Measurements from ENCODE around the gene C21orf91. TPM values are rescaled to one million over a fixed set of nuclear protein-coding genes. Genes with fewer than 3 reads are reported as not detected.
A peak's percentile ranks its signal among the peaks of the same experiment; 100 is the strongest.

The C21orf91 gene
- 5.6 and 6.7 TPM in 2 replicates for total RNA-seq

DNA sequence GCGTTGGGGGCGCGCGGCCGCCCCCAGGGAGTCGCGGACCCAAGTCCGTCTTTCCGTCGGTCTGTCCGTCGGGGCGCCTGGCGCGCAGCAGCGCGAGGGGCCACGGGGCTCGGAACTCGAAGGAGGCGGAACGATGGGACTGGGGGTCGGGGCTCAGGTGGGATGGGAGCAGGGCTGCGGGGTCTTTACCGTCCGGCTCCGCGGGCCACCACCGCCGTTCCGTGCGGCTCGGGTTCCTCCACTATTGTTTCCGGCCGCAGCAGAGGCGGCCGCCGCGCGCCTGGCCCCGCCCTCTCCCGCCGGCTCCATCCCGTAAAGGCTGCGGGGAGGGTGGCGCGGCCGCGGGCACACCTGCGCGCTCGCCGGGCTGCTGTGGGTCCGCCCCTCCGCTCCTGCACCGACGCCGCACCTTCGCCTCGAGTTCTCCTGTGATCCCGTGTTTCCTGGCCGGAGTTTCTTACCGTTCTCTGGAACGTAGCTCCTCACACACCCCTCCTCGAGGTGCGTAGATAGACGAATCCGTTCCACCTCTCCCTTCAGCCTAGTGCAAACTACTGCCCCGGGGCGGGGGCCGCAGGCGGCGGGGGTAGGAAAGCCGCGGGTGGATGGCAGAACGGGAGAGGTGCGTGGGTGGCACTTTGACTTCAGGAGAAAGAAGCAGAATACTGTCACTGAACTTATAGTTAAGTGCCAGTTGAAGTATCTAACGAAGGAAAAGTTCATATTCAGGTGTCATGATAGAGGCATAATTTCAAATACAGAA is at the start of gene C21orf91:
TSS of gene C21orf91 (minus strand) at position 243 of the 763 bp plus-strand sequence. CDS start 1,038 bp downstream, outside the sequence.
- H3K4me3 ChIP-seq (ENCODE audit: low read depth, low read length): peak within 1 kb of the TSS; percentile 92
- DNase-seq (ENCODE audit: low read depth): peak; percentile 49
- H3K36me3 ChIP-seq (ENCODE audit: control insufficient read depth, insufficient read depth, low read length): peaks cover 1% of the 10 kb centered on the region
- no peak for TF ChIP-seq CTCF (IDR thresholded peaks at IDR 0.05; ENCODE audit: insufficient read depth, low read length, poor library complexity, severe bottlenecking)
- no peaks in the 10 kb centered on the region for H3K27me3 ChIP-seq (ENCODE audit: control insufficient read depth, insufficient read depth, low read length)

GRCh38 chr21:17866590-17866989 is 47.4 kb upstream of the C21orf91 start:
- no peak for TF ChIP-seq CTCF (IDR thresholded peaks at IDR 0.05; ENCODE audit: insufficient read depth, low read length, poor library complexity, severe bottlenecking)
- no peaks in the 10 kb centered on the region for H3K27me3 ChIP-seq (ENCODE audit: control insufficient read depth, insufficient read depth, low read length)
- DNase-seq (ENCODE audit: low read depth): no peak
- no peak overlapping the region for H3K4me3 ChIP-seq (ENCODE audit: low read depth, low read length)
- H3K36me3 ChIP-seq (ENCODE audit: control insufficient read depth, insufficient read depth, low read length): no peaks in the 10 kb centered on the region

DNA sequence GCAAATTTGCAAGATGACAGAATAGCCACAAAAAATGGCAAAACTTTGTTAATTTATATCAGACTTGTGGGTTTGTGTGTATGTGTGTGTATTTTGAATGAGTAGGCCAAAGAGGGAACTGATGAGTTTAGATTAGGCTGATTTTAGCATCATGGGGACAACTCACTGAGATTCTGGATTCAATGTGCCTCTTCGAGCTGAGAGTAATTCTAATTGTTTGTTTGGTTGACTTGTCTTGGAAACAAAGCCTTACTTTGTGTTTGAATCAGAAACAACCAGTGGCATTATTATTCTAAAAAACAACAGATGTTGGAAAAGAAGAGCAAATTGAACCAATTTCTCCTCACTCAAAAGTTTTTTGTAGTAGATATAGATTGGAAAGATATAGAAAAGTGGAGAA is 40.5 kb upstream of the C21orf91 start:
- Histone ChIP-seq H3K4me3 (ENCODE audit: low read depth, low read length) (no peak overlapping the region), H3K27me3 (ENCODE audit: control insufficient read depth, insufficient read depth, low read length) (no peaks in the 10 kb centered on the region), H3K36me3 (ENCODE audit: control insufficient read depth, insufficient read depth, low read length) (no peaks in the 10 kb centered on the region)
- TF ChIP-seq CTCF (IDR thresholded peaks at IDR 0.05; ENCODE audit: insufficient read depth, low read length, poor library complexity, severe bottlenecking): no peak
- DNase-seq (ENCODE audit: low read depth): no peak

GRCh38 chr21:17858747-17859146 is 39.6 kb upstream of the C21orf91 start:
- H3K4me3 ChIP-seq (ENCODE audit: low read depth, low read length): no peak overlapping the region
- no peaks in the 10 kb centered on the region for H3K36me3 ChIP-seq (ENCODE audit: control insufficient read depth, insufficient read depth, low read length)
- no peak for DNase-seq (ENCODE audit: low read depth)
- TF ChIP-seq CTCF (IDR thresholded peaks at IDR 0.05; ENCODE audit: insufficient read depth, low read length, poor library complexity, severe bottlenecking): no peak
- H3K27me3 ChIP-seq (ENCODE audit: control insufficient read depth, insufficient read depth, low read length): no peaks in the 10 kb centered on the region

DNA sequence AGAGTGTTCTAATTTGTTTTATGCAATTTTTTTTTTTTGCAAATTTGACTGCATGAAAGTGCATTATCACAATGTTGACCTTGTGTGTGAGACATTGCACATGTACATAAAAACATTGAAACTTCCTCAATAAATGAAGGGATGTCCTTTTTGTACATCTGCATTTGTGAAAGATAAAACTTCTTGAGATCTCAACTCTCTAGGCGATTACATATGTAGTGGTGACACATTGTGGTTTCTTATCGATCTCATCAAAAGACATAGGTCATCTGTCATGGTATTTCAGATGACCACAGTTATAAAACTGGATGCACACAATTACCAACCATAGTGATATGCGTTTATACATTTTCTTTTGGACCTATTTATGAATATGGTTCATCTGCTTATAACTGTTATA is 35.6 kb upstream of the C21orf91 start:
- TF ChIP-seq CTCF (IDR thresholded peaks at IDR 0.05; ENCODE audit: insufficient read depth, low read length, poor library complexity, severe bottlenecking): no peak
- no peaks in the 10 kb centered on the region for H3K36me3 ChIP-seq (ENCODE audit: control insufficient read depth, insufficient read depth, low read length)
- no peaks in the 10 kb centered on the region for H3K27me3 ChIP-seq (ENCODE audit: control insufficient read depth, insufficient read depth, low read length)
- DNase-seq (ENCODE audit: low read depth): no peak
- no peak overlapping the region for H3K4me3 ChIP-seq (ENCODE audit: low read depth, low read length)

All from kidney epithelial cell (primary cell).